SK-N-SH (cell line): ENCODE results near the gene CYCS.

Experiments
- CTCF ChIP-seq: fragments of 200-600 bp; sonication (generic); IDR thresholded peaks from 2 replicates; pipeline ENCODE4 v1.6.1; 2017; ENCODE audit warnings: antibody characterized with exemption, mild to moderate bottlenecking, moderate library complexity
- EP300 ChIP-seq, 2 experiments: IDR thresholded peaks; 2 replicates each; pipeline versions ENCODE4 v1.4.0 to v1.6.1; 2012; ENCODE audit warnings: borderline replicate concordance in 1 of 2, low read depth in 1 of 2, low read length in 1 of 2
- GABPA ChIP-seq: IDR thresholded peaks from 2 replicates; pipeline ENCODE4 v1.4.0; 2012; ENCODE audit warnings: low read depth, mild to moderate bottlenecking
- MXI1 ChIP-seq: IDR thresholded peaks from 2 replicates; pipeline ENCODE4 v1.6.1; 2012; ENCODE audit warnings: mild to moderate bottlenecking, low read depth, low read length, improper control_type of control experiment
- NFIC ChIP-seq: IDR thresholded peaks from 2 replicates; pipeline ENCODE4 v1.4.0; 2012; ENCODE audit warnings: borderline replicate concordance
- POLR2AphosphoS5 ChIP-seq: IDR thresholded peaks from 2 replicates; pipeline ENCODE4 v1.6.1; 2012; ENCODE audit warnings: low read depth, low read length
- RAD21 ChIP-seq: IDR thresholded peaks from 2 replicates; pipeline ENCODE4 v1.6.1; 2012; ENCODE audit warnings: mild to moderate bottlenecking, low read length
- RFX5 ChIP-seq: IDR thresholded peaks from 2 replicates; pipeline ENCODE4 v1.6.1; 2012; ENCODE audit warnings: mild to moderate bottlenecking, improper control_type of control experiment, low read length
- RXRA ChIP-seq: IDR thresholded peaks from 2 replicates; pipeline ENCODE4 v1.4.0; 2012; ENCODE audit warnings: low read depth, mild to moderate bottlenecking, borderline replicate concordance
- SMC3 ChIP-seq: IDR thresholded peaks from 2 replicates; pipeline ENCODE4 v1.6.1; 2012; ENCODE audit warnings: low read depth, low read length, improper control_type of control experiment
- YY1 ChIP-seq: IDR thresholded peaks from 2 replicates; pipeline ENCODE4 v1.4.0; 2012; ENCODE audit warnings: low read depth, mild to moderate bottlenecking
- ZBTB33 ChIP-seq: IDR thresholded peaks from 2 replicates; pipeline ENCODE4 v1.4.0; 2012; ENCODE audit warnings: low read depth, borderline replicate concordance
- TF ChIP-seq, protein P1 (sequence below): IDR thresholded peaks from 2 replicates; pipeline ENCODE4 v1.4.0; 2012; ENCODE audit warnings: low read depth
- TF ChIP-seq, protein P2 (sequence below): IDR thresholded peaks from 2 replicates; pipeline ENCODE4; 2012

- TF ChIP-seq YY1, result no peak
- no peak for TF ChIP-seq RFX5
- TF ChIP-seq SMC3, result no peak
- no peak for TF ChIP-seq NFIC
- TF ChIP-seq, protein P1, sequence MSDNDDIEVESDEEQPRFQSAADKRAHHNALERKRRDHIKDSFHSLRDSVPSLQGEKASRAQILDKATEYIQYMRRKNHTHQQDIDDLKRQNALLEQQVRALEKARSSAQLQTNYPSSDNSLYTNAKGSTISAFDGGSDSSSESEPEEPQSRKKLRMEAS, result no peak
- TF ChIP-seq ZBTB33, result no peak
- TF ChIP-seq, protein P2, sequence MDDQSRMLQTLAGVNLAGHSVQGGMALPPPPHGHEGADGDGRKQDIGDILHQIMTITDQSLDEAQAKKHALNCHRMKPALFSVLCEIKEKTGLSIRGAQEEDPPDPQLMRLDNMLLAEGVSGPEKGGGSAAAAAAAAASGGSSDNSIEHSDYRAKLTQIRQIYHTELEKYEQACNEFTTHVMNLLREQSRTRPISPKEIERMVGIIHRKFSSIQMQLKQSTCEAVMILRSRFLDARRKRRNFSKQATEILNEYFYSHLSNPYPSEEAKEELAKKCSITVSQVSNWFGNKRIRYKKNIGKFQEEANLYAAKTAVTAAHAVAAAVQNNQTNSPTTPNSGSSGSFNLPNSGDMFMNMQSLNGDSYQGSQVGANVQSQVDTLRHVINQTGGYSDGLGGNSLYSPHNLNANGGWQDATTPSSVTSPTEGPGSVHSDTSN, result no peak
- TF ChIP-seq CTCF, result no peak
- TF ChIP-seq EP300 (IDR thresholded peaks at IDR 0.05; ENCODE audit: borderline replicate concordance in 1 of 2, low read depth in 1 of 2, low read length in 1 of 2), result no peak
- TF ChIP-seq RXRA, result no peak
- TF ChIP-seq POLR2AphosphoS5, result no peak
- no peak for TF ChIP-seq RAD21
- no peak for TF ChIP-seq GABPA
- TF ChIP-seq MXI1, result no peak
Measured at GRCh38 chr7:25171516-25171915, 46.5 kb upstream of the CYCS start.
